IPS DF 4.7 (cell line): ENCODE data around the gene HLA-DRB1.
"Not testable (repeated sequence)": the region's sequence is repeated elsewhere in the genome, so short reads cannot be mapped to it uniquely, and the experiment has no call there.

Experiments
- DNase-seq: peaks from one replicate; pipeline ENCODE4 v3.0.0-alpha.2; 2013; ENCODE audit warnings: low spot score; ENCODE audit errors: extremely low read depth

Gene HLA-DRB1

DNA sequence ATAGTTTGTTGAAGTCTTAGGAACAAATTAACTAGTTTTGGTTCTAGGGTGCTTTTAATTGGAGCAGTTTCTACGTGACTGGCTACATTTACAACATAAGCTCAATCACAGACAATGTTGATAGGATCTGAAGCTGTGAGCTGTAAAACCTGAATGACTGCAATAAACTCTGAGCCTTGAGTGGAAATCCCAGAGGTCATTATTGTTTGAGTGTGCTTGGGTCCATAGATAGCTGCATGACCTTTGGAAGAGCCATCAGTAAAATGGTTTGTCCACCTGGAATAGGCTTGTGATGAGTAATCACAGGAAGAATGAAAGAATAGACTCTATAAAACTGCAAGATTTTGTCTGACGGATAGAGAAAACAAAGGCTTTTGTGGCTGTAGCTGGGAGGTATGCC is 26.7 kb downstream of the HLA-DRB1 start:
- DNase-seq, result no peak

DNA sequence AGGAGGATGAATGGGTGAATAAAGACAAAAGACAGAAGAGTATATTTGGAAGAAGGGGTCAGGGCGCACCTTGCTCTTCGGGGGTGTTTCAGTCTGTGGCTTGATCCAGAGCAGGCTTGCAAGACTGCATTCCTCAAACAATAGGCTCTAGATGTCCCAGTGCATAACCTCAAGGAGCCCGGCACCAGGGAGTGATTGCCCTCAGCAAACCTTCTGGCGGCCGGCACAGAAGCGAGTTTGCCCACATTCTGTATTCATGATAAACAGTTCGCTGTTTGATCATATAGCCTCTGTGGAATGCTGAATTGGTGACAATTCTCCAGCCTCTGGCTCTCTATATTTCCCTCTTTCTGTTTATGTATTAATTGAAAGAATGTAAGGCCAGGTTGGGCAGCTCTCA is 29.9 kb downstream of the HLA-DRB1 start:
- DNase-seq, result no peak

DNA sequence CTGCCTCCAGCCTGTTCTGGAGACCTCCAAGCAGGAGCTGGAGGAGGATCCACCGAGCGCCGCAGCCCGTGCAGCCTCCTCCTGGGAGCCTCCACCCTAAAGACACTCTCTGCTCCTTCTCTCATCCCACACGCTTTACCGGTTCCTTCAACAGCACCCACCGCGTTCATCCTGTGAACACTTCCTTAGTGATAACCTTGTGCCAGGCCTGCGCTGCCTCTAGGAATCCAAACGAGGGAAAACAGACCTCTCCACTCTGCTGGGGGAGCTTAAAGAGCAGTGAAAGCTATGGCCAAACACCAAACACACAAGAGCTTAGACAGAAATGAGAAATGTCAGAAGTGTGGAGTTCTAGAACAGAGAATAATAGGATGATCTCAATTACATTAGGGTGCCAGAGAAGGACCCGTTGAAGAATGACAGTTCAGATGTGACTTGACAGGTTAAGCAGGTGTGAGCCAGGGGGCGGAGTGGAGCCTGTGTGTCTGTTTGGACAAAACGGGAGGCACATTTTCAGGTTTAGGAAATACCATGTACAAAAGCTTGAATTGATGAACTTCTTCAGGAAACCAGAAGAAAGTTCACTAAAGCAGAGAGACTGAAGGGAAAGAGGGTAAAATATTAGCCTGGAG is 31.1 kb downstream of the HLA-DRB1 start:
- no peak for DNase-seq

DNA sequence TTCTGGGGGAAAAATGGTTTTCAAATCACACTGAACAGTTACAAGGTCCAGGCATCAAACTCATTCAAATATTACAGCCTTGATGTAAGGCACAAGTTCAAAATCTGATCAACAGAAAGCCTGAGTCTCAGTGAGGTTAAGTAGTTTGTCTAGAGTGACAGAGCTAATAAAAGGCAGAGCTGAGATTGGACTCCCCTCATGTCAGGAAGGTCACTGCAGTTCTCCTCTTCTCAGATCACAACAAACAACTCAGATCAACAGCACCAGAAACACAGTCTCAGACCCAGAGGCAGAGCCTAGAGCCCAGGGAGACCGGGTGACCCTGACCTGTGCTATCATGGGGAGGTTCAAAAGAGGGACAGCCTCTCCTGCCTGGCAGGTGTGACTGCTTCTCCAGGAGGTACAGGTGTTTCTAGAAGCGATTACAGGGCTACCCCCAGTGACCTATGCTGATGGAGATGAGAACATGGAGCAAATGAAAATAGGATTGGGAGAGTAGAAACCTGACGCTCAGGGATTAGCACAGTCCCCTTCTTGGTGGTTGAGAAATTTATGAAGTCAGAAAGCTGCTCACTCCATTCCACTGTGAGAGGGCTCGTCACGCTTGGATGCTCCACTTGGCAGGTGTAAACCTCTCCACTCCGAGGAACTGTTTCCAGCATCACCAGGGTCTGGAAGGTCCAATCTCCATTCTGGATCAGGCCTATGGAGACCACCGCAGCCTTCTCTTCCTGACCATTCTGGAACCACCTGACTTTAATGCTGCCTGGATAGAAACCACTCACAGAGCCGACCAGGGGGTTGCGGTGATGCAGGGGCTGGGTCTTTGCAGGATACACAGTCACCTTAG is 35.3 kb downstream of the HLA-DRB1 start:
- DNase-seq, result no peak

DNA sequence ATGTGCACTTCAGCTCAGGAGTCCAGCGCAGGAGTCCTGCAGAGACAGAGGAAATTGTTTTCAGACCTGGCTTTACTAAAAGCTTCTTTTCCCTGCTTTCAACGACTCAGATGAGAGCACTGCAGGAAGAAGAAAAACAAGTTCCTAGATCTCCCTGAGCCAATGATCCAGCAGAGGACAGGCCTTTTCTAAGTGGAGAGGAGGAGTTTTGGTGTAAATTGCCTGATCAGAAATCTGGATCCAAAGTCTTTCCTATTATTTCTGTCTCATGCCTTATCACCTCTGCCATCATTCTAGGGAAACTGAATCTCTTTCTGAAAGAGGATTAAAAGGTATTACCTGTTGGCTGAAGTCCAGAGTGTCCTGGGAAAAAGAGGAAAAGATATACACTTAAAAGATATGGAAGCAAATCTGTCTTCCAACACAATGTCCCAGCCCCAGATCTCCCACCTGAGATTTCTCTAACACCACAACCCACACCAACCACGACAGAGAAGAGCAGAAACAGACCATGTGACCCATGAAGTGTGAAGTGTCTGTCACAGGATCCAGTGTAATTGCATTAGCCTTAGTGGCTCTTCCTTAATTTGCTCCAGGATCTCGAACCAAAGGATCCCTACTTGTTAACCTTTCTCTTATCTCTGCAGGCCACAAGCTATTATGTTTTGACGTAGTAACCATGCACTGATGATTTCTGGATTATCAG is 36.5 kb downstream of the HLA-DRB1 start:
- no peak for DNase-seq

DNA sequence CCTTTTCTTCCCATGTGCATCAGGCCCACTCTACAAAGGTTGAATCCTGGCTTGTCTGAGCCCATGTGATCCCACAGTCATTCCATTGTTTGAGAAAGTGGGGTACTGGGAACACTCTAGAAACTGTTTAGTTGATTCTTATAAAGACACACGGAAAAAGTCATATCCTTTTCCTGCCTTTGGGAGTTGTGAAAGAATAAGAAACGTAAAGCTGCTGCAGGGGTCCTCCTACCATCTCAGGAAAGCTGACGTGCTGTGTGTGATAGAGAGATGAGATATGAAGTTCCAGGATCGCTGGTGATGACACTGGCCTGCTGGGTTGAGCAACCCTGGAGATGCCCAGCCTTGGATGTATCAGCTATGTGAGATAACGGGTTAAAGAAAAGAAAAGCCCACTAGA is 38.2 kb downstream of the HLA-DRB1 start:
- DNase-seq, result no peak

DNA sequence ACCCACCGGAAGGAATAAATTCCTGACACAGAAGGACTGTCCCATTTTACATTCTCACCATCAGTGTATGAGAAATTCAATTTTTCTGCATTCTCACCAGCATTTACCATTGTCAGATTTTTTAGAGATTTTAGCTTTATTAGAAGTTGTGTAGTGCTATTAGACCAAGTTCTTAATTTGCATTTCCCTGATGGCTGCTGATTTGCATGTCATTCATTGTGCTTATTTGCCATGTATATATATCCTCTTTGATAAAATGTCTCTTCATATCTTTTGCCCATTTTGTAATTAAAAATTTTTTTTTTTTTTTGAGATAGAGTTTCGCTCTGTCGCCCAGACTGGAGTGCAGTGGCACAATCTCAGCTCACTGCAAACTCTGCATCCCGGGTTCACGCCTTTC is 49.8 kb downstream of the HLA-DRB1 start:
- no peak for DNase-seq

DNA sequence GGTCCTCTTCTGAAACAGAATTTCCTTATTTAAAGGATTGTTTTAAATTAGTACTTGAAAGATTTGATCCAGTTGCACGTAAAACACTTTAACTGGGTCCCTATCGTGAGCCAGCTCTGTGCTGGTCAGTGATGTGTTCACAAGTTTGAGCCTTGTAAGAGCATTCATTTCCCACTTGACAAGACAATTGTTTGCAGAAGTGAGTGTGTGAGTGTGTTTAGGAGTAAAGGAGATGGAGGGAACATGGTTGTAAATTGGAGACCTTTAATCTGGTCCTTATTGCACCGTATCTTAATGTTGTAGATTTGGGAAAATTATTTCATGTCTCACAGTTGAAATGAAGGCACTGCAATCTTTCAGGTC is 59.2 kb downstream of the HLA-DRB1 start:
- not testable (repeated sequence) for DNase-seq

DNA sequence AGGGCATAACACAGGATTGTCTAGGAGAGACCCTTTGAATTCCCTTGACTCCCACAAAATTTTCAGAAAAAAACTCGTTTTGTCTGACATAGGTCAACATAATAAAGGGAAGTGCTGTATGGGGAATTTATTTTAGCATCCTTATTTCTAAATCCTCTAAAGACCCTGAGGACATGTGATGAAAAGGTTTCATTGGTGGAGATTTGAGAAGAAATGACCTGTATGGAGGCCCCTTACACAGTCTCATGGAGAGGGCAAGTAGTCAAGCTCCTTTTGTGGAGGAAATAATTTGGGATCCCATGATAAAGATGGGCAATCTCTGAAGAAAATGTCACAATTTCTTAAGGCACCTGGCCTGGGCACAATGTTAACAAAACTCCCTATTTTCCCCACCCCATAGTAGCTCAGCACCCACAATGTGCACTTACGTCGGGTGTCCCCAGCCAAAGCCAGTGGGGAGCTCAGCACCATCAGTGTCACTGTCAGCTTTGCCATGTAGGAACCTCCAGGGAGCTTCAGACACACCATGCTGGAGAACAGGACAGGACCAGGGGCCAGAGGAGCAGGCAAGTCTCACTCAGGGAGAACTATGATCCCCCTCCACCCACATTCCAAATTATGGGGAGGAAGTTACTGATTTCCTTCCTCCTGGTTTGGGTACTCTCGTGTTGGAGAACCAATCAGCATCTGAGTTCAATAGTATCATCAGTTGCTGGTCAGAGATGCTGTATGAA is 59.8 kb downstream of the HLA-DRB1 start, which contains the start of gene HLA-DRB5:
TSS of gene HLA-DRB5 (minus strand) at position 591 of the 734 bp plus-strand sequence. CDS start at position 528, 63 bp downstream.
- DNase-seq, result no peak
